HG03064 (cell line): Measurements from ENCODE around the gene RNF150.

Experiments
- ATAC-seq: cut with Tn5 transposase; IDR thresholded peaks from one replicate; pipeline ENCODE4 v1.9.1; 2021; ENCODE audit warnings: low read depth; ENCODE audit not compliant: unreplicated experiment

Gene RNF150

DNA sequence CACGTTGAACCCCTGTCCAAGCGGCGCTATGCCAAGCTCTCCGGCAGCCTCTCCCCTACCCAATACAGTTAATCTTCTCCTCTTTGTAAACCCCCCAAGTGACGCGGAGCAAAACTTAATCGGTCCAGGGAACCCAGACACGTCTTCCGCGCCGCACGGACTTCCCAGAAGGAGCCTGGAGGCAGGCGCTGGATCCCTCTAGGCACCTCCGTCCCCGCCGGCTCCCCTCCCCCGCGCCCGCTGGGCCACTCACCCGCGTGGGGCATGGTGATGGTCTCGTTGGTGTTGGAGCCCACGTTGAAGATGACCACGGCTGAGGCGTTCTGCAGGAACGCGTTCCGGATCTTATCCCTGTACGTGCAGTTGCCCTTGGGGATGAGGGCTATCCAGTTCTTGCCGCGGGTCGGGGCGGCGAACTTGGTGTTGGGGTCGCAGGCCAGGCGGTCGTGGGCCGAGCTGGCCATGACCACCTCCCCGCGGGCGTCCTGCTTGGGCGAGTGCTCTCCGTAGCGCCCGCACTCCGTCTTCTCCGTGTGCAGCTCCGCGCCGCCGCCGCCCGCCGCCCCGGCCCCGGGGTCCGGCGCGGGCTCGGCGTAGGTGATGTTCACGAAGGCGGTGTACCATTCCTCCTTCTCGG lies 1.1 kb downstream of the RNF150 start:
- no peak for ATAC-seq

DNA sequence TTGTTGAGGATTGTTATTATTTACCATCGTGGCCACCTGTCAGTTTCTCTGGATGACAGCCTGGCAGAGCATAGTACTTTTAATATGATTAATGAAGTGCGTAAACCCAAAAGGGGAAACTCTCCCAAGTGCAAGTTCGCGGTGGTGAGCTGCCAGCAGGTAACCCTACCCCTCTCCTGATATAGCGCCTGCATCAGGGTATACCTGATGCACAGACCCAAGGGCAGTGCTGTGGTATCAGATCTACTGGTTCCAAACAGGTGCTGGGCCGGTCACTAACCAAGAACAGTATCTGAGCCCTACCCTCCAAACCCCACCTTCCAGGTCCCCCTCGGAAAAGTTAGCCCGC lies 1.6 kb downstream of the RNF150 start:
- ATAC-seq: no peak

DNA sequence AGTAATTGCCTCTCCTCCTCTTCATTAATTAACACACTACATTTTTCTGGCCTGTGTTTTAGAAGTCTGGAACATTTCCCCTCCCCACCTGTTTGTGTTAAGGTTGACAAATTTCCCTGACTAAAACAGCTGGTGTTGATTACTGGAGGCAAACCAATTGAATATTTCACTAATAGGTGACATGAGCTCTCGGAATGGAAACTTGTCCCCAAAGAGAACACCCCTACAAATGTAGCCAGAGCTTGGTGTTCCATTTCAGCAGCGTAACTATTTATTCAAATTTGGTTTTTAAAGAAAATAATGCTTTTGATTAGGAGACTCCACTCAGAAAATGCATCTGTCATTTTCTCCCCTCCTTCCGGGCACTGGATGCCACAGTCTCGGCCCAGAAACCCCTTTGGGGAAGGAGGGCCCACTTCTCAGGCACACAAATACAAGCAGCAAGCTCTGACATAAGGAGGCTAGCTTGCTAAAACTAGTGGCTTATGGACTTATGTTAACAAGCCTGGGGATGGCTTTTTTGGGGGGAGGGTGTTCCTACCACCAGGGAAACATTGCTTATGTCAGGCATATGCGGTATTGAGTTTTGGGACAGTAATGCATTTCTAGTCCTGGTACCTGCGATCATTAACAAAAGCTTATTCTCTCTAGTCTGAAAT lies 2.2 kb downstream of the RNF150 start:
- no peak for ATAC-seq

DNA sequence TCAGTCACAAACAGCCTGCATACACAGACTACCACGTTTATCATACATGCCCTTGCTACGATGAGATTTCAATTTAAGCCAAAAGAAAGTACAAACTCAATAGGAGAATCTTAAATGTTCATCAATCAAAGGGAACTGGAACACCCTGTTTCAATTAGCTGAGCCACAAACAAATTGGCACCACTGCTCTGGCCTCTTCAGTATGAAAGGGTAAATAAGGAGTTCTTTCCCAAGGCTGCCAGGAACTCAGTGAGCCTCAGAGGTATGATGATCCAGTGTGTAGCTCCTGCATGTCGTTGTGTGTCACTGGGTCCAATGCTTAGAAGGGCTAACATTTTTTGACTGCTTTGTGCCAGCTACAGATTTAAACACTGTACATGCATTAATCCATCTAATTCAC lies 5.4 kb downstream of the RNF150 start:
- no peak for ATAC-seq

DNA sequence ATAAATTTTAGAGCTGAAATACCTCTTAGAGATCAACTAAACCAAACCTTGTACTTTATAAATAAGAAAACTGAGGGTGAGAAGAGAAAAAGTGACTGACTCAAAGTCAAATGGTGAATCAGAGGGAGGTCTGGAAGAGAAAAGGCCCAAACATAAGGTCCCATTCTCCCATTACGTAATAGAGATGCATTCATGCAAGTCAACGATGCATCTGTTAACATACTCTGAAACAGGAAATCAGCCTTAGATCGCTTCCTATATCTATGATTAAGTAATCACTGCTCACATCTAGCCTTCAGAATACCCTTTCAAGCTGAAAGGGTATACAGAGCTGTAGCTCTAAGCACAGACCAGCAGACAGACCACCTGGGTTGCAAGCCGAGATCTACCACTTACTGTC lies 6.5 kb downstream of the RNF150 start:
- no peak for ATAC-seq

DNA sequence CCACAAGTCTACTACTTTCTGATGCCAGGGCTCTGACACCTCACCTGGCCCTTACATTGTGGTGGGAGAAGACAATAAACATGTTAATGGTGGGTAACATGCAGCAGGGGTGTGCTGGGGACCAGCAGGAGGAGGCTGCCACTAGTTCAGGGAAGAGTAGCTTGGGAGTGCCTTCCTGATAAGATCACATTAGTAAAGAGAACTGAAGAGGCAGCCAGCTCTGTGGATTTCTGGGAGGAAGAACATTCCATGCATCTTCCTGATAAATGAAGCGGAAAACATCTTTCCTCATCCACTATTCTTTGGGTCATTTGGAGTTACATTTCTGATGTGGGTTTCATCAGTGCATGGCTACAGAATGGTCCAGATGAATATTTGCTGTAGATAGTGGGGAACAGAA lies 9.0 kb downstream of the RNF150 start:
- ATAC-seq: no peak

DNA sequence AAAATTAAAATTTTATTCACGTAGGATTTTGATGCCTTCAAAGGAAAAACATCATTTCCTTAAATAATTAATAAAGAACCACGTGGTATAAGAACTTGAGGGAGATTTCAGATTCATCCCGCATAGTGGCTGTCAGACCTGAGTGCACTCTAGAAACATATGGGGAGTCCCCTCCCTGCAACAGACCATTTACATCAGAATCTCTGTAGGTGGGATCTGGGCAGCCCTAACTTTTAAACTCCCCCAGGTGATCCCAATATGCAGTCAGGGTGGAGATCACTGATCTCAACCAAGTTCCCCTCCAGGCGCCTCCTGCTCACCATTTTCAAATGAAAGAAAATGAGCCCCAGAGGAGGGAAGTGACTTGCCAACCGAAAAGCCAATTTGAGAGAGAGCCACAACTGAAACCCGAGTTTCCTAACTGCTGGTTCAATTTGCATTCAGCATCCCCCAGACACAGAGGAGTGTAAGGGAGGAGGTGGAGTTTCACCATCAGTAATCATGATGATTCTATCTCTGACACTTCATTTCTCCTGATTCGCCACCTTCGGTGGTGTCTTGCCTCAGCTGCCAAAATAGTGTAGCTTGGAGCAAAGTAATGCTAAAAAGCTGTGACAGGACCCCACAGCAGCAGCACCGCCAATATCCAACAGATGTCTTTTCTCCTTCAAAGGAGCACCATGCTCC lies 11.4 kb downstream of the RNF150 start:
- no peak for ATAC-seq

DNA sequence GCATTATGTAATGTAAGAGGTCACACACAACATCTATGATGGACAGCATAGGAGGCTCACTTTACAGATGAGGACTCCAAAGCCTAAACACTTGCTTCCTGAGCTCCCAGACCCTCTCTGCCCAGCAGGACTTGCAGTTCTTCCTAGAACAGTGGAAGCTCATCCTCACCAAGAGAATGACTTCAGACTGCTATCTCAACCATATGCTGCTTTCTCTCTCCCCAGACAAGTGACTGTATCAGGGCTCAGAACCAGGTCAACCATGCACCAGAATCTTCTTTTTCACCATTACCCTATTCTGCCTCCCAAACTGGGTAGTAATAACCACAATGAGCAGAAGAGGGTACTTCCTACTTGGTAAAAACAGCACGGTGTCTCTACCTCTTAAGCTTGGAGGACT lies 12.2 kb downstream of the RNF150 start:
- no peak for ATAC-seq

DNA sequence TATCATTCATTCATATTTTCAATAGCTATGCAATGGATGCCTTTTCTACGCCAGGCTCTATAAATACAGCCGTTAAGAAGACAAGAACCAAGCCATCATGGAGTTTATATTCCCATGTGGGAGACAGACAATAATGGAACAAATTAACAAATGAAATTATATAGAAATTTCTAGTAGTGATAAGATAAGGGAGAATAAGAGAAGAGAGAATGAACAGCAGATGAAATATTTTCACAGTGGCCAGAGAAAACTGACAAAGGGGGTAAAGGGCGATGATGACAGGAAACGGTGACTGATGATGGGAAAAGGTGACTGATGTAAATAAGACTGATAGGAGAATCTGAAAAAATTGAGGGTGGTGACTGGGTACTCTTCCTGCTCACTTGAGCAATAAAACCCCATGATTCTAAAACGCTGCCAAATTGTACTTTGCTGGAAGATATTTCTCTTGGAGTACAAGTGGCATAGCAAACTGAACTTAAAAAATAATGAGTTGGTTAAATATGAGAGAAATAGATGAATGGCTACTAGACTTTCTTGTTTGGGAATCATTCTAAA lies 13.2 kb downstream of the RNF150 start:
- no peak for ATAC-seq

DNA sequence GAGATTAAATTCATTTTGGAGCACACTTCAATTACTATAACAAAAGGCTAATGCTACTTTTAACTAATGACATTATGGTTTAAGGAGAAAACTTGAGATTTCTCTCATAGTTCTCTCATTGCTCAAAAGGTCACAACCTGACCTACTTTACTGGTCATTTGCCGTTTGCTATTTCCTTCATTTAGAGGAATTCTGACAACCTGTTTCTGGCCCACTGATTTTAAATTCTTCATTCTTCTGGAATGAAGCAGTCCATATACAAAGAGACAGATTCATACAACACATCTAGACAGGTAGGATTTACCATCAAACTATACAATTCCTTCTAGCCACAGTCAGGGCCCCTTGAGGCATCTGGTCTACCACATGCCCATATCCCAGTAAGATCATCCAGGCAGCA lies 14.2 kb downstream of the RNF150 start:
- no peak for ATAC-seq

DNA sequence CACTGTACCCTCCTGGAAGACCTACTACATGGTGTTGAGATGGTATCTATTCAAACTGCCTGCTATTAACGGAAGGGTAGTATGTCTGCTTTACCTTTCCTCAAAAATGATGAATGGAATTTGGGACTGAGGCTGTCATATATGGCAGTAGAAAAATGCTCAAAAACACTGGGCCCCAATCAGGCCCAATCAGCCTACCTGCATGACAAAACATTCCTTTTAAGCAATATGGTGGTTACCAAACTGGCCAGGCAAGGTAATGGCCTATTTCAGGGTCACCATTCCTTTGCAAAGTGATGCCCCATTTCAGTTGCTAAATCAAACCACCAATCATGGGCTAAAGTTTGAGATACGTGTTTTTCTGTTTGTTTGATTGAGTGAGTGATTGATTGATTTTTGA lies 14.9 kb downstream of the RNF150 start:
- no peak for ATAC-seq

DNA sequence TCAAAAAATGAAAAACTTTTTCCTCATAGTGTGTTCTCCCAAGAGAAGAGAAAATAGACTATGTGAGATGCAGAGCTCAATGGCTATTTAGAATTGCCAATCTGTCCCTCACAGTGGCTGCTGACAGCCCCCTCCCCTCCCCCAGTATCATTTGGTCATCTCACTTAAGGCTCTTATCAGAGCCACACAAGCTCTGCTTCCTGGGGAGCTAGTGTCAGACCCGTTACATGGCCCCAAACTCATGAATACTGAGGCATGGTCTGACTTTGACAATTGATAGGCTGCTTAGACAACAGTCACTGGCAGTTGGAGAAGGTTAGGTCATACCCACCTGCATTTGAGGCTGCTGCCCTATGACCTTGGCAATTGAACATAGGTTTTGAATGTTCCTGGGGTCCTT lies 15.3 kb downstream of the RNF150 start:
- no peak for ATAC-seq

DNA sequence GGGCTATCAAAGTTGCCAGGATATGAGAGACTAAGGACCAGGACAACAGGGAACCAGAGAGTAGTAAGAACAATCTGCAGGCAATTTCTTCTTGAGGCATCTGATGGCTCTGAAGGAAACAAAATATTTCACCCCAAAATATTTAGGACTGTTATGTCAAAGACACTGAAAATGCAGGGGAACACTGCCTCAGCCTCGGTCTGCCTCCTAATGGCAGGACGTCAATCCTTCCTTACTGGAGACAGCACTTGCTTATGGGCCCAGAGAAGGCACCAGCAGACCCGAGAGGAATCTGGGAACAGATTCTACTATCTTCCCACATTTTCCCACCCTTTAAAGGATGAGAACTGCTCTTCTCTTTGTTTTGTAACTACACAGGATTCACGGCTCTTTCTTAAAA lies 23.3 kb downstream of the RNF150 start:
- no peak for ATAC-seq

DNA sequence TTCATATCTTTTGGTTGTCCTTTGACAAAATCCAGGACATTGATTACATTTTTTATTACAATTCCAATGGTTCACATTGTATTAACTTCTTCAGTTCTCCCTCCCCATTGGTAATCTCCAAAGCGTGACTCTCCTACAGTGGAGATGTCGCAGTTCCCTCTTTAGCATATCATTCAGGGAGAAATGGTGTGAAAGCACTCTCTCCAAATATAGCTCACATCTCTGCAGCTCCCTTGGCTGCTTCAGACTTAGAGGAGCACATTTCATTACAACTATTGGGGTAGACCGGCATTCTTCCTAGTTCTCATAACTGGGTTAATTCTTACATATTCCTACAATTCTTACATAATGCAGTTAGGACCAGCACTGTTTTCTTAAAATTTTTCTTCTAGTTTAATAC lies 25.3 kb downstream of the RNF150 start:
- ATAC-seq: no peak

DNA sequence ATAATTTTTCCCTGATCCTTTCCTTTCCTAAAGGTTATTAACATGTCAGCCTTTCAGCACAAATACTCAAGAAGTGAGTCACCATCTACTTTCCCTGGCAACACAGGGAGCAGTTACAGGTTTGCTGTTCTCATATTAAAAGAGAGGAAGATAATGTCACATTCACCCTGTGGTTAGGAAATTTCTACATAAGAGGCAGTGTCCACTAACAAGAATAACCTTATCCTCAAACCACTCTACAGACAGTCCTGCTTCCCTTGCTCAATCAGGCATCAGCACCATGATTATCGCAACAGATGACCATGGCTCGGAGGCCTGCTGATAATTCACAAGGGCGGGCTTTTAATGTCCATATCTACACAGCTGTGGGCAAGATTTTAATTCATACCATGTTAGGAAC lies 30.9 kb downstream of the RNF150 start:
- ATAC-seq: no peak

DNA sequence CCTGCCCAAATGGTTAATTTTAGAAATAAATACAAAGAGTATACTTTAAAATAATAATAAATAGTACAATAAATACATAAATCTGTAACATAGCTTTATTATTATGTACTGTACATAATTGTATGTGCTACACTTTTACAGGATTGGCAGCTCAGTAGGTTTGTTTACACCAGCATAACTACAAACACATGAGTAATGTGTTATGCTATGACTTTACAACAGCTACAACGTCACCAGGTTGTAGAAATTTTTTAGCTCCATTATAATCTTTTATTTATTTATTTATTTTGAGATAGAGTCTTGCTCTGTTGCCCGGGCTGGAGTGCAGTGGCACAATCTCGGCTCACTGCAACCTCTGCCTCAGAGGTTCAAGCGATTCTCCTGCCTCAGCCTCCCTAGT lies 31.8 kb downstream of the RNF150 start:
- ATAC-seq: no peak

DNA sequence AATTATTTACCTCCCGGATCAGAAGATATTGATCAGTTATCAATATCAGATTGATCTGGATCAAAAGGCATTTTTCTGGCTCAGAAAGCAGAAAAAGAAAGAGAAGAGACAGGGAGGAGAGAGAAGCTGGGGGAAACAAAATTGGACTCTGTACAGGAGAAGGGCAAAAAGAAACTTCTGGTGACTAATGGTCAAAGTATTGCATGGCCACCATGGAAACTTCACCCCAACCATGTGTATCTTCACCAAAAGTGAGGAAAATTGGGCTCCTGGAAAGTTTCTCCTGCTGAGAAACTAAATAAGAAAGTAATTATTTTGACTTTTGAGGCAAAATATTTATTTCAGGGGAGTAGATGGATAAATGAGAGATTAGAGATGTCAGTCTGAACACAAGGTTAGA lies 33.9 kb downstream of the RNF150 start:
- ATAC-seq: no peak

DNA sequence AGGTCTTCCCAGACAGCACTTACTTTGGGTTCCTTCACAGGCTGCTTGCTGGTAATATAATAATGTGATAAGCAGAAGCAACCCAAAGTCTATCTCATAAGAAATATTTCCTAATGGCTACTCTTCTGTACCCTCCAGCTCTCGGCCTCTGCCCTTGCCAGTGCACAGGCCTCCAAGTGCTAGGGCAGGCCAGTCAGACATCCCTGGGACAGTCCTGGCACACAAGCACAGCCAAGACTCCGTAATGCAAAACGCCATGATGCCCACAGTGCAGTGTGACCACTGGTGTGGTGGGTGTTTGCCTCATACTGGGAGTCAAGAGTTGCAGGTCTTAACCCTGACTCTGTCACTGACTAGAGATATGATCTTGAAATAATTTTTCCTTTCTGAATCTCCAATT lies 35.1 kb downstream of the RNF150 start:
- ATAC-seq: no peak

DNA sequence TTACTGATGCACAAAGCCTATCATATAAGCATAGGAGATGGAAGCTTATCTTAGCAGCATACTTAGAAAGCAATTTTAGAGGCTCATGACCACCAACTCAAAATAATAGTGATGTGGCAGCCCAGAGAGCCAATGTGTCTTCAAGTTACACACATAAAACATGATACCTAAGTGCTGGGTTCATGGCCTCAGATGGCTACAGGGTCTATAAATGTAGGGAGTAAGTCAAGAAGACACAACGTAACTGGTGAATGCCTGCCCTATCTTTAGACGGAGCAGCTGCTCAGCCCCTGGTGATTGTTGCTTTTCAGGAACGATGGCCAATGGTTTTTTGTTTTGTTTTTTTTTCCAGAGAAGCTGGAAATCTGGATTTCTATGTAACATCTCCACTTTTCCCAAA lies 42.8 kb downstream of the RNF150 start:
- no peak for ATAC-seq

DNA sequence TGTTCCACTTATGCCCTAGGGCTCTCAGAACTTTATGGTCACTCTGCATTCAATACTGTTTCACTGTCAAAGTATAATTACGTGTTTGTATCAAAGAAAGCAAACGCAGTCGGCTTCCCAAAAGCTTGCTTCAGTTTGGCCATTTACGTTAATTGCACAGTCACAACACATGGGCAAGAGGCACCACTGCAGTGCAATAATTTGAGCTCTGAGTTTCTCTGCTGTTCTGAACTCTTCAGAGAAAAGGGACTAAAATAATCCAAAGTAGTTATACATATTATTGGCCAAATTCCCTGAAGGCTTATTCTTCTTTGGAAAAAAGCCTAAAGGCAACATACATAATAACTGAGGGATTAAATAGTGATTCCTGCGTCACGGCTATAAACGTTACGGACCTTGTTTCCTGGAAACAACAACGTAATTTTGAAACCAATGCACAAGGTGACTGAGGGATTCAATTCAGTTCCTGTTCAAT lies 51.3 kb downstream of the RNF150 start:
- no peak for ATAC-seq

DNA sequence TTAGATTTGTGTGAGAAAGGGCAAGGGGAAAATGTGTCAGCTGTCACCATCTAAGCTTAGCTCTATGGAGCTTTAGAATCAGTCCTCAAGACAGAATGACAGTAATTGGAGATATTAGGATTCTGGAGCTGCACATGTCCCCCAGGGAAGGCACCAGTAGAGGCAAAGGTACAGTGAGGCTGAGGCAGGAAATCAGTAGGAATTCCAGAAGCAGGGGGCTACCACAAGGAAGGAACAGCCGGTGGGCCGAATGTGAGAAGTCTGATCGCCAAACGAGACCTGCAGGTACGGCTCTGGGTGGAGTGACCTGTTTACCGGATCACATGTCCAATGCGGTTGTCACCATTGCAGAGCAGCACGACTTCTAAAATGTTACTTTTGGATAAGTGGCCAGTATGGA lies 52.6 kb downstream of the RNF150 start:
- no peak for ATAC-seq

DNA sequence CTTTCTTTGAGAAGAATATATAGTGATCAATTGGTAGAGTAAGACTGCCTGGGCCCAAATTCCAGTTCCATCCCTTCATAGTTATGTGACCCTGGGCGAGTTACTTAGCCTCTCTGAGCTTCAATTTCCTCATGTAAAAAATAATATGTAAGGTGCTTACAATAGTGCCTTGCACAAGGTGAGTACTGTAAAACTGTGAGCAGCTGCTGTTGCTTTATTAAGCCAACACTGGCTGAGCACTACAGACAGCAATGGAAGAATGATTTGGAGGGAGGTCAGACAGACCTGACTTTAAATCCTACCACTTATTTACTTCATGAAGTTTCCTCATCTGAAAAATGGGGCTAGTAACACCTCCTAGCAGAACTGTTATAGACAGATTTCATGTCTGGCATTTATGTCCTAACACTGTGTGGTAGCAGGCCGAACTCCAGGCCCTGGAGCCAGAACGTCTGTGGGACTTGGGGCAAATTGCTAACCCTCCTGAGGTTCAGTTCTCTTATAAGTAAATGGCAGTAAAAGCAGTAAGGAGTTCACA lies 53.8 kb downstream of the RNF150 start:
- ATAC-seq: no peak
